Activated CD4-positive, alpha-beta T cell treated with anti-CD3 and anti-CD28 coated beads, Interleukin-2, amount 50 U/mL, for 1 hour (primary cell): Measurements from ENCODE around the gene EFCAB9.

ENCODE experiments used
- DNase-seq: peaks from one replicate; pipeline ENCODE4 v3.0.0-alpha.2; 2020

EFCAB9 gene

DNA sequence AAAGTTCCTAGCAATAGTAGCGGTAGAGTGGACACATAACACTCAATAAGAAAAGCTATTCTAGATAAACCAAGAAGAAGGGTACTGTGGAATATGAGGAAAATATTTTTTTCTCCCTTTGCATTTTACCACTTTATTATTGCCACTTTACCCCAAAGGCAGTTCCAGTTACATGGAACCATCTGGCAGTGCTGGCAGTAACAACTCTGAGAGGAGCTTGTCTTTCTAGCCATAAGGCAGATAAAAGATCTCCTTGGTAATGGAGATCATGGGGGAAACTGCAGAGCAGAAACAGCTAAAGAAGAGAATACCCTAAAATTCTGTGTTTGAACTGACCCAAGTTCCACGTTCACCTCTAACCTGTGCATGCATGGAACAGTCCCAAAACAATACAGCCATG is 51.1 kb downstream of the EFCAB9 start:
- DNase-seq = no peak

- no peak for DNase-seq
Measured at GRCh38 chr5:172245703-172246125, 51.7 kb downstream of the EFCAB9 start.

GRCh38 chr5:172248637-172249036 is 54.7 kb downstream of the EFCAB9 start:
- DNase-seq = no peak

DNA sequence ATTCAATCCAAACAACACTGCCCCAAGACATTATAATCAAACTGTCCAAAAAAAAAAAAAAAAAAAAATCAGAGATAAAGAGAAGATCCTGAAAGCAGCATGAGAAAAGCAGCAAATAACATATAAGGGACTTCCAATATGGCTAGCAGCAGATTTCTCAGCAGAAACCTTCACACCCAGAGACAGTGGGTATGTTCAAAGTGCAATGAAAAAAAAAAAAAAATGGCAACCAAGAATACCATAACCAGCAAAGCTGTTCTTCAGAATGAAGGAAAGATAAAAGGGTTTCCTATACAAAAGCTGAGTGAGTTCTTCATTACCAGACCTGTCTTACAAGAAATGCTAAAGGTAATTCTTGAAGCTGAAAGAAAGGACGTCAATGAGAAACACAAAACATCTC is 57.4 kb downstream of the EFCAB9 start:
- no peak for DNase-seq

DNA sequence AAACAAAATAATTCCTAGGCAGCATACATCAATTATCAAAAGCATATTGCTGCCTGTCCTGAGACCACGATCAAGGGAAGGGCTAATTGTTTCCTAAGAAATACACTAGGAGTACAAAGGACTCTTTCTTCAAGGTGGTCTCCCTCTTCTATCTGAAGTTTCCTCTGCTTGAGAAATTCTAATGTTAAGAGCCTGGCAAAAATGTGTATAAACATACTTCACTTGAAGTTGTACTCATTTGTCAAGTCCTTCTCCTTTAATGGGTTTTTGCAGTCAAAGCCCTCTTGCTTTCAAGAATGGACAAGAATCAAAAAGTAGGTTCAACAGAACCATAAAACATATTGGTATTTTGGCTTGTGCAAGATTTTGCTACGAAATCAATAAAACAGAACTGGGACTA is 58.5 kb downstream of the EFCAB9 start:
- DNase-seq = no peak
